ENCODE data around the gene MCM9. TPM values are rescaled to one million over a fixed set of nuclear protein-coding genes. Genes with fewer than 3 reads are reported as not detected.

The MCM9 gene
- total and polyA plus RNA-seq, 7 donors = 1.6 to 5.6 (median 4.6) TPM

- WGBS, 3 donors = 82 to 86% (median 83%) methylated on average over 5 of the region's 5 CpGs
- Histone ChIP-seq H3K27me3 (ENCODE audit: insufficient read depth in 3 of 3, low read length in 2 of 3) (no peaks in the 10 kb centered on the region), H3K36me3 (ENCODE audit: insufficient read depth in 1 of 2, low read depth in 1 of 2) (no peaks in the 10 kb centered on the region), H3K4me3 (no peak overlapping the region), H3K27ac (no peak overlapping the region), H3K4me1 (no peaks in the 10 kb centered on the region), H3K9me3 (no peaks in the 10 kb centered on the region)
- no peak for ATAC-seq
- no peak for DNase-seq
- TF ChIP-seq CTCF (IDR thresholded peaks at IDR 0.05) = no peak
- intact Hi-C loops (cut with DNase I) = no loop called here
Observed at GRCh38 chr6:118808793-118809638, 125.9 kb downstream of the MCM9 start.

GRCh38 chr6:118804091-118804490 is 130.9 kb downstream of the MCM9 start:
- Histone ChIP-seq H3K9me3 (no peaks in the 10 kb centered on the region), H3K4me1 (peaks cover 10% of the 10 kb centered on the region), H3K27me3 (ENCODE audit: insufficient read depth in 3 of 3, low read length in 2 of 3) (no peaks in the 10 kb centered on the region), H3K4me3 (no peak overlapping the region), H3K27ac (no peak overlapping the region), H3K36me3 (ENCODE audit: insufficient read depth in 1 of 2, low read depth in 1 of 2) (no peaks in the 10 kb centered on the region)
- no peak for TF ChIP-seq CTCF (IDR thresholded peaks at IDR 0.05)
- WGBS, 3 donors = 93 to 95% (median 93%) methylated on average over 4 of the region's 4 CpGs
- intact Hi-C loops (cut with DNase I) = loop anchor here in 1 of 2 donors (5.0 kb wide), 1 partner anchor 522 kb away; no protein-coding TSS in a partner anchor
- ATAC-seq = no peak
- no peak for DNase-seq

DNA sequence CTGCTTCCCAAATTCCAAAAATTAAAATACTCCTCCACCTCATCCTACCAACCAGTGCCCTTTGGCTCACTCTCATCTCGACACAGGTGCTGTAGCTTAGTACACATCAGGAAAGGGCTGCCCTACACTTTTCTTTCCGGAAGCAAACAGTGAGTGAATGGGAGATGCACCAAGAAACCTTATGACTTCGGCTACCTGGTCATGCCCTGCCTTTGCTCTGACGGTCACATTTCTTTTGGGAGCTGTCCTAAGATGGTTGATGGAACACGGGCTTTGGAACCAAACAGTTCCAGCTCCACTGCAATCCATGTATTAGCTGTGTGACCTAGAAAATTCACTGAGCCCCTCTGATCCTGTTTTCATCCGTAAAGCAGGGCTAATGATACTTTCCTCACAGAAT is 133.7 kb downstream of the MCM9 start:
- Histone ChIP-seq H3K4me1 (peaks cover 10% of the 10 kb centered on the region), H3K27me3 (ENCODE audit: insufficient read depth in 3 of 3, low read length in 2 of 3) (no peaks in the 10 kb centered on the region), H3K36me3 (ENCODE audit: insufficient read depth in 1 of 2, low read depth in 1 of 2) (no peaks in the 10 kb centered on the region), H3K27ac (no peak overlapping the region), H3K4me3 (no peak overlapping the region), H3K9me3 (no peaks in the 10 kb centered on the region)
- no peak for TF ChIP-seq CTCF (IDR thresholded peaks at IDR 0.05)
- ATAC-seq = no peak
- intact Hi-C loops (cut with DNase I) = loop anchor here in 1 of 2 donors (5.0 kb wide), 1 partner anchor 519 kb away; no protein-coding TSS in a partner anchor
- DNase-seq = no peak
- 85 to 93% (median 87%) methylated on average over 6 of the region's 6 CpGs for WGBS, 3 donors

- Histone ChIP-seq H3K4me3 (peak overlapping the region; percentile 37), H3K36me3 (ENCODE audit: insufficient read depth in 1 of 2, low read depth in 1 of 2) (no peaks in the 10 kb centered on the region), H3K27me3 (ENCODE audit: insufficient read depth in 3 of 3, low read length in 2 of 3) (no peaks in the 10 kb centered on the region), H3K4me1 (peaks cover 10% of the 10 kb centered on the region), H3K27ac (no peak overlapping the region), H3K9me3 (no peaks in the 10 kb centered on the region)
- 13 to 21% (median 18%) methylated on average over 17 of the region's 17 CpGs for WGBS, 3 donors
- TF ChIP-seq CTCF (IDR thresholded peaks at IDR 0.05) = peak; percentile 87
- DNase-seq (peak; percentile 62 to 74), ATAC-seq (peak; percentile 82 to 97 (median 90))
- intact Hi-C loops (cut with DNase I) = loop anchor here in 1 of 2 donors (5.0 kb wide), 1 partner anchor 518 kb away; no protein-coding TSS in a partner anchor
Observed at GRCh38 chr6:118800394-118801071, 134.4 kb downstream of the MCM9 start.

Data from psoas muscle (tissue), 8 donors.